Ascending aorta (tissue), 2 donors: ENCODE measurements around the gene SLC17A9. TPM values are rescaled to one million over a fixed set of nuclear protein-coding genes. Genes with fewer than 3 reads are reported as not detected.

ENCODE experiments used
- DNase-seq, 2 donors: peaks; one replicate each; pipeline ENCODE4 v3.0.0-alpha.2; 2019; ENCODE audit warnings: low spot score in 2 of 2
- H3K27ac ChIP-seq, 2 donors: fragments of 200-600 bp; sonication (generic); one replicate each; pipeline ENCODE4 v1.5.1; 2016 to 2017; ENCODE audit warnings: mild to moderate bottlenecking in 1 of 2
- H3K27me3 ChIP-seq: fragments of 200-600 bp; sonication (generic); one replicate; pipeline ENCODE4 v1.5.1; 2017
- H3K36me3 ChIP-seq, 2 donors: fragments of 200-600 bp; sonication (generic); one replicate each; pipeline ENCODE4 v1.5.1; 2016
- H3K4me1 ChIP-seq, 2 donors: fragments of 200-600 bp; sonication (generic); one replicate each; pipeline ENCODE4 v1.5.1; 2016 to 2017; ENCODE audit warnings: mild to moderate bottlenecking in 1 of 2
- H3K4me3 ChIP-seq, 2 donors: fragments of 200-600 bp; sonication (generic); one replicate each; pipeline ENCODE4 v1.5.1; 2016 to 2017; ENCODE audit warnings: mild to moderate bottlenecking in 1 of 2
- H3K9me3 ChIP-seq, 2 donors: fragments of 200-600 bp; sonication (generic); one replicate each; pipeline ENCODE4 v1.5.1; 2016
- intact Hi-C: fragments of 100-400 bp; cut with DNase I; formaldehyde crosslinking; loops from one replicate; pipeline ENCODE4 v1.15.1; 2023
- total RNA-seq: library from RNA; depleted of rRNA; stranded (reverse); fragments of >200 nt; gene quantifications from one replicate; pipeline ENCODE4 v1.1.0, GENCODE V29; 2016
- TF ChIP-seq, protein P1 (sequence below), 3 experiments: fragments of 200-600 bp in 2 of 3; fragments of 450-650 bp in 1 of 3; sonication (generic) in 2 of 3; IDR thresholded peaks; one replicate each; pipeline ENCODE4 v1.5.1; 2016 to 2019; ENCODE audit warnings: antibody characterized with exemption in 3 of 3, mild to moderate bottlenecking in 1 of 3, moderate library complexity in 1 of 3

Gene SLC17A9, protein sequence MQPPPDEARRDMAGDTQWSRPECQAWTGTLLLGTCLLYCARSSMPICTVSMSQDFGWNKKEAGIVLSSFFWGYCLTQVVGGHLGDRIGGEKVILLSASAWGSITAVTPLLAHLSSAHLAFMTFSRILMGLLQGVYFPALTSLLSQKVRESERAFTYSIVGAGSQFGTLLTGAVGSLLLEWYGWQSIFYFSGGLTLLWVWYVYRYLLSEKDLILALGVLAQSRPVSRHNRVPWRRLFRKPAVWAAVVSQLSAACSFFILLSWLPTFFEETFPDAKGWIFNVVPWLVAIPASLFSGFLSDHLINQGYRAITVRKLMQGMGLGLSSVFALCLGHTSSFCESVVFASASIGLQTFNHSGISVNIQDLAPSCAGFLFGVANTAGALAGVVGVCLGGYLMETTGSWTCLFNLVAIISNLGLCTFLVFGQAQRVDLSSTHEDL
- 30.0 TPM for total RNA-seq

DNA sequence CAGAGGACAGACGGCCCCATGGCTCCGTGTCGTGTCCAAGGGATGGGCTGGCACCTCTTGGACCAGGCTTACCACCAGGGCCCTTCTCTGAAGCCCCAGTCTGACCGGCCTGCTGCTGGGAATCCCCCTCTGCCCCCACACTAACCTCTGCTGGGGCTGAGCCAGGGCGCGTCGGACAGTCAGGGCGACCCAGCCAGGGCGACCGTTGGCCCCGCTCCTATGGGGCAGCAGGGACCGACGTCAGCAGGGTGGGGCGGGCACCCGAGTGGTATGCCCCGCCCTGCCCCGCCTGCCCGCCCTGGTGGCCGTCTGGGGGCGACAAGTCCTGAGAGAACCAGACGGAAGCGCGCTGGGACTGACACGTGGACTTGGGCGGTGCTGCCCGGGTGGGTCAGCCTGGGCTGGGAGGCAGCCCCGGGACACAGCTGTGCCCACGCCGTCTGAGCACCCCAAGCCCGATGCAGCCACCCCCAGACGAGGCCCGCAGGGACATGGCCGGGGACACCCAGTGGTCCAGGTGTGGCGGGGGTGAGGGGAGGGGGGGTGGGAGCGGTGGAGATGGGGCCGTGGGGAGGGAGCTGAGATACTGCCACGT, at the start of gene SLC17A9:
Gene SLC17A9, plus strand, starts transcription at position 337 of the 595 bp plus-strand sequence. Its CDS starts 122 bp downstream, at position 459.
- intact Hi-C loops: loop anchor here (1.0 kb wide), 1 partner anchor 14 kb away; the partner anchor contains the start of gene GID8
- TF ChIP-seq, protein P1, sequence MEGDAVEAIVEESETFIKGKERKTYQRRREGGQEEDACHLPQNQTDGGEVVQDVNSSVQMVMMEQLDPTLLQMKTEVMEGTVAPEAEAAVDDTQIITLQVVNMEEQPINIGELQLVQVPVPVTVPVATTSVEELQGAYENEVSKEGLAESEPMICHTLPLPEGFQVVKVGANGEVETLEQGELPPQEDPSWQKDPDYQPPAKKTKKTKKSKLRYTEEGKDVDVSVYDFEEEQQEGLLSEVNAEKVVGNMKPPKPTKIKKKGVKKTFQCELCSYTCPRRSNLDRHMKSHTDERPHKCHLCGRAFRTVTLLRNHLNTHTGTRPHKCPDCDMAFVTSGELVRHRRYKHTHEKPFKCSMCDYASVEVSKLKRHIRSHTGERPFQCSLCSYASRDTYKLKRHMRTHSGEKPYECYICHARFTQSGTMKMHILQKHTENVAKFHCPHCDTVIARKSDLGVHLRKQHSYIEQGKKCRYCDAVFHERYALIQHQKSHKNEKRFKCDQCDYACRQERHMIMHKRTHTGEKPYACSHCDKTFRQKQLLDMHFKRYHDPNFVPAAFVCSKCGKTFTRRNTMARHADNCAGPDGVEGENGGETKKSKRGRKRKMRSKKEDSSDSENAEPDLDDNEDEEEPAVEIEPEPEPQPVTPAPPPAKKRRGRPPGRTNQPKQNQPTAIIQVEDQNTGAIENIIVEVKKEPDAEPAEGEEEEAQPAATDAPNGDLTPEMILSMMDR (IDR thresholded peaks at IDR 0.05): no peak
- Histone ChIP-seq H3K36me3 (peaks cover 7 to 24% of the 10 kb centered on the region in 2 donors), H3K27ac (peak within 1 kb of the TSS; percentile 87 to 88), H3K9me3 (no peaks in the 10 kb centered on the region), H3K4me1 (peaks cover 8 to 15% of the 10 kb centered on the region in 2 donors), H3K4me3 (peak within 1 kb of the TSS; percentile 26 to 59), H3K27me3 (no peaks in the 10 kb centered on the region)
- peak; percentile 38 to 87 for DNase-seq

GRCh38 chr20:62902926-62903615, 49.4 kb upstream of the SLC17A9 start:
- no peak overlapping the region for H3K27ac ChIP-seq
- peaks cover 8 to 25% of the 10 kb centered on the region in 2 donors for H3K4me1 ChIP-seq
- DNase-seq: no peak
- H3K9me3 ChIP-seq: no peaks in the 10 kb centered on the region
- no peak overlapping the region for H3K4me3 ChIP-seq
- intact Hi-C loops: no loop called here
- H3K36me3 ChIP-seq: peaks cover 52 to 74% of the 10 kb centered on the region in 2 donors
- no peaks in the 10 kb centered on the region for H3K27me3 ChIP-seq
- TF ChIP-seq, protein P1 (IDR thresholded peaks at IDR 0.05): no peak

DNA sequence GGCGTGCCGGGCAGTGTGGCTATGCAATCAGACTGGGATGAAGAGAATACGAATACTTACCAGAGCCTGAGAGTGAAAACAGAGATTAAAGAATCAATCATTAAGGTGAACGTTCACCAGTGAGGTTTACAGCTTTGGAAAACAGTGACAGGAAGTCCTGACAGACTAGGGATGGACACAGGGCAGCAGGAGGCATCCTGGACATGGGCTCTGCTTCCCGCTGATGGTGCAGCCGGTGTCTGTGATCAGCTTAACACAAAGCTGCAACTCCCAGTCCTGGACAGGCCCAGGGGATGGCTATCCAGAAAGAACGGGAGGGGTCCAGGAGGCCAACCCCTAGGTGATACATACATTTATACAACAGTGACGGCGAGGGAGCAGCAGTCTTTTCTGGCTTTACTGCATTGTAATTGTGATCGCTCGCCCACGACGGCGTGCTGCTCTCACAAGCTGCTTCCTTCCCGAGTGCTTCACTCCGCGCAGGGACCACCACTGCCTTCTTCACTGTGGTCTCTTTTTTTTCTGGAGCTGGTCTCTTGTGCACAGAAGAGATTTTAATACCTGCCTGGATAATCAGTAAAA, 46.9 kb upstream of the SLC17A9 start:
- H3K36me3 ChIP-seq: peaks cover 76 to 99% of the 10 kb centered on the region in 2 donors

DNA sequence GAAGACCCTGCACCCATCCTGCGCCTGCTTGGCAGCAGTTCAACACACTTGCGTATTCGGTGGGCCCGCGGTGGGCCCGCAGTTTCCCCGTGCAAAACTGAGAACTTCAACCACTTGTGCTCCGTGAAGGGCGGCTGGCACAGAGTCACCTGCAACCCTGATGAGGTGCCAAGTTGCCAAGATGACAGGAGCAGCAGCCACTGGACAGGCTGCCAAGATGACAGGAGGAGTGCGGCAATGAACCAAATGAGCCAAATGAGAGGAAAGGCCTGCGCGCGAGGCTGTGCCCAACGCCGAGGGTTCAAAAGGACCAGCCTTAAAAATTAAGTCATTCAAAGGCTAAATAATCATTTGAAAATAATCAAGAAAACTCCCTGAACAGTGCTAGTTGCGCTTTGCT, 46.3 kb upstream of the SLC17A9 start:
- intact Hi-C loops: no loop called here
- no peaks in the 10 kb centered on the region for H3K27me3 ChIP-seq
- H3K4me1 ChIP-seq: peaks cover 0 to 3% of the 10 kb centered on the region in 2 donors
- TF ChIP-seq, protein P1 (IDR thresholded peaks at IDR 0.05): no peak
- H3K4me3 ChIP-seq: no peak overlapping the region
- H3K9me3 ChIP-seq: no peaks in the 10 kb centered on the region
- H3K27ac ChIP-seq: no peak overlapping the region
- no peak for DNase-seq
- H3K36me3 ChIP-seq: peaks cover 82 to 100% of the 10 kb centered on the region in 2 donors

More for the DNA sequence above, 46.9 kb upstream of the SLC17A9 start:
- Histone ChIP-seq H3K4me1 (peaks cover under 1 to 5% of the 10 kb centered on the region in 2 donors), H3K27me3 (no peaks in the 10 kb centered on the region), H3K4me3 (no peak overlapping the region), H3K27ac (no peak overlapping the region), H3K9me3 (no peaks in the 10 kb centered on the region)
- TF ChIP-seq, protein P1 (IDR thresholded peaks at IDR 0.05): no peak
- DNase-seq: no peak
- intact Hi-C loops: no loop called here

DNA sequence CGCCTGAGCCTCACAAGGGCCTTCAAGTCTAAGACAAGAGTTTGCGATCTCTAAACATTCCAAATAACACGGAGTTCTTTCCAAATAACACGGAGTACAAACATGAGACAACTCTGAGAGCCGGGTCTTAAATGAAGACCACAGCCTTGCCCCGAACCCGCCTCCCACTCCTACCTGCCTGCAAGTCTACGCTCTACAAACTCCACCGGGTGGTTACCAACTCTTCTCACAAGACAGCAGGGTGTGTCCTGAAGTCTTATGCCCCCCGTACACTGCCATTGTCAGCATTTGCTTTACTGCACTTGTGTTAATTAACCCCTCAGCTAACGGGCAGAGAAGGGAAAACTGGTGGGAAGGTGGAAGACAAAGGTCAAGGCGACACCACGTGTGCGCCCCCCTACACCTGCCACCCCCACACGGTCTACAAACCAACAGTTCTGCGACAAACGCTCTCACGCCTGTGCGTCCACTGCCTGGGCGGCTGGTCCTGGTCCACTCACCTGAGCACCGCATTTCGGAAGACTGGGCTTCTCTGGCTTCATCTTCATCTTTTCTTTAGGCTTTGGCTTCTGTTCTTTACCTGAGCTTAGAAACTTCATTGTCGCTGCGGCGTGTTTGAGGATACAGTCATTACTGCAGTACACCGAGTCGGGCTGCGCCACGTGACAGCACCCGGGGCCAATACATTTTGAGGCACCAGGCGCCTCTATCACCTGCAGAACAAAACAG, 45.7 kb upstream of the SLC17A9 start:
- TF ChIP-seq, protein P1 (IDR thresholded peaks at IDR 0.05): no peak
- intact Hi-C loops: no loop called here
- H3K4me1 ChIP-seq: peaks cover 0 to 3% of the 10 kb centered on the region in 2 donors
- no peak overlapping the region for H3K27ac ChIP-seq
- no peak overlapping the region for H3K4me3 ChIP-seq
- no peaks in the 10 kb centered on the region for H3K27me3 ChIP-seq
- no peaks in the 10 kb centered on the region for H3K9me3 ChIP-seq
- no peak for DNase-seq
- H3K36me3 ChIP-seq: peaks cover 86 to 100% of the 10 kb centered on the region in 2 donors
